Measurements from ENCODE around the gene ERC1.
"Not testable (repeated sequence)": the region's sequence is repeated elsewhere in the genome, so short reads cannot be mapped to it uniquely, and the experiment has no call there.

The ERC1 gene

GRCh38 chr12:1034751-1035457 lies 43.9 kb downstream of the ERC1 start:
- DNase-seq, result no peak

- no peak for DNase-seq
Measured at GRCh38 chr12:1041478-1041877, 50.5 kb downstream of the ERC1 start.

- no peak for DNase-seq
Measured at GRCh38 chr12:1044199-1044598, 53.2 kb downstream of the ERC1 start.

GRCh38 chr12:1044696-1045095 lies 53.7 kb downstream of the ERC1 start:
- no peak for DNase-seq

GRCh38 chr12:1046727-1047126 lies 55.7 kb downstream of the ERC1 start:
- no peak for DNase-seq

GRCh38 chr12:1047898-1048660 lies 57.1 kb downstream of the ERC1 start:
- DNase-seq, result no peak

GRCh38 chr12:1050059-1050707 lies 59.2 kb downstream of the ERC1 start:
- DNase-seq, result no peak

- DNase-seq, result not testable (repeated sequence)
Measured at GRCh38 chr12:1051672-1052071, 60.6 kb downstream of the ERC1 start.

- DNase-seq, result no peak
Measured at GRCh38 chr12:1053690-1054089, 62.7 kb downstream of the ERC1 start.

GRCh38 chr12:1054117-1054870 lies 63.3 kb downstream of the ERC1 start:
- peak; percentile 70 for DNase-seq

GRCh38 chr12:1056390-1056789 lies 65.4 kb downstream of the ERC1 start:
- DNase-seq, result no peak

GRCh38 chr12:1058423-1058822 lies 67.4 kb downstream of the ERC1 start:
- no peak for DNase-seq

GRCh38 chr12:1059162-1059561 lies 68.1 kb downstream of the ERC1 start:
- DNase-seq, result no peak

- DNase-seq, result no peak
Measured at GRCh38 chr12:1063852-1064251, 72.8 kb downstream of the ERC1 start.

- no peak for DNase-seq
Measured at GRCh38 chr12:1064317-1064716, 73.3 kb downstream of the ERC1 start.

- no peak for DNase-seq
Measured at GRCh38 chr12:1065629-1066028, 74.6 kb downstream of the ERC1 start.

GRCh38 chr12:1069846-1070245 lies 78.8 kb downstream of the ERC1 start:
- no peak for DNase-seq

GRCh38 chr12:1071182-1071581 lies 80.2 kb downstream of the ERC1 start:
- DNase-seq, result no peak

GRCh38 chr12:1073652-1074051 lies 82.6 kb downstream of the ERC1 start:
- DNase-seq, result peak; percentile 62

GRCh38 chr12:1077036-1077803 lies 86.2 kb downstream of the ERC1 start:
- DNase-seq, result no peak

GRCh38 chr12:1078002-1078401 lies 87.0 kb downstream of the ERC1 start:
- no peak for DNase-seq

- DNase-seq, result no peak
Measured at GRCh38 chr12:1080520-1081223, 89.6 kb downstream of the ERC1 start.

All from islet precursor cell (in vitro differentiated cells).